Natural killer cell (primary cell): Measurements from ENCODE around the gene FAM240B. TPM values are rescaled to one million over a fixed set of nuclear protein-coding genes. Genes with fewer than 3 reads are reported as not detected.

Experiments
- ATAC-seq, 3 donors: fragments of 150-1000 bp in 2 of 3; fragments of 200-7000 bp in 1 of 3; cut with Tn5 transposase; 1 replicate in 1 of 3; 2 replicates in 2 of 3; pipeline ENCODE4 v1.10.0; 2021; ENCODE audit warnings: mild to moderate bottlenecking in 2 of 3, moderate library complexity in 2 of 3
- DNase-seq, 2 donors: peaks; one replicate each; pipeline versions ENCODE4 v3.0.0 to v3.0.0-alpha.2; 2013 to 2021; ENCODE audit warnings: mixed read lengths in 1 of 2
- H3K27ac ChIP-seq: one replicate; pipeline ENCODE4 v1.5.1; 2013; ENCODE audit warnings: mild to moderate bottlenecking, low read length
- H3K27me3 ChIP-seq: one replicate; pipeline ENCODE4 v1.6.1; 2013; ENCODE audit warnings: low read length; ENCODE audit not compliant: control insufficient read depth, insufficient read depth
- H3K36me3 ChIP-seq: one replicate; pipeline ENCODE4 v1.6.1; 2013; ENCODE audit warnings: low read length; ENCODE audit not compliant: control insufficient read depth, insufficient read depth
- H3K4me1 ChIP-seq: one replicate; pipeline ENCODE4 v1.6.1; 2013; ENCODE audit warnings: low read length; ENCODE audit not compliant: control insufficient read depth, insufficient read depth
- H3K4me3 ChIP-seq: one replicate; pipeline ENCODE4 v1.5.1; 2013; ENCODE audit warnings: low read length
- H3K9me3 ChIP-seq: one replicate; pipeline ENCODE4 v1.6.1; 2013; ENCODE audit warnings: low read length; ENCODE audit not compliant: control insufficient read depth, insufficient read depth
- H3K27ac Mint-ChIP-seq, 2 donors: one replicate each; pipeline ENCODE4 v1.8.0; 2022; ENCODE audit warnings: mild to moderate bottlenecking in 2 of 2, mixed read lengths in 2 of 2, moderate library complexity in 1 of 2
- H3K27me3 Mint-ChIP-seq, 2 donors: one replicate each; pipeline ENCODE4 v1.8.0; 2022; ENCODE audit warnings: low read depth in 2 of 2, mixed read lengths in 2 of 2
- H3K36me3 Mint-ChIP-seq: one replicate; pipeline ENCODE4 v1.8.0; 2022; ENCODE audit warnings: mixed read lengths
- H3K4me1 Mint-ChIP-seq, 2 donors: one replicate each; pipeline ENCODE4 v1.8.0; 2022; ENCODE audit warnings: mixed read lengths in 2 of 2
- H3K4me3 Mint-ChIP-seq: one replicate; pipeline ENCODE4 v1.8.0; 2022; ENCODE audit warnings: mild to moderate bottlenecking, moderate library complexity, mixed read lengths
- H3K9me3 Mint-ChIP-seq, 2 donors: one replicate each; pipeline ENCODE4 v1.8.0; 2022; ENCODE audit warnings: mixed read lengths in 2 of 2
- WGBS: methylation state at CpG from one replicate; pipeline ENCODE4 v1.1.7; 2013; ENCODE audit warnings: missing lambda C conversion rate; ENCODE audit not compliant: insufficient coverage; 5-methylcytosine and 5-hydroxymethylcytosine counted together
- intact Hi-C: fragments of 100-400 bp; cut with micrococcal nuclease; formaldehyde crosslinking; loops from one replicate; pipeline ENCODE4 v1.14.2; 2022
- total RNA-seq, 4 donors: library from RNA; stranded (reverse); fragments of 120-200 nt in 1 of 4; gene quantifications; one replicate each; pipeline versions ENCODE4 v1.2.3 to v1.2.4, GENCODE V29; 2013 to 2022
- TF ChIP-seq, protein P1 (sequence below): fragments of 200-600 bp; IDR thresholded peaks from one replicate; pipeline ENCODE4 v1.8.0; 2022; ENCODE audit warnings: antibody characterized with exemption

FAM240B gene
- total RNA-seq, 3 donors from 2014 or later (not counting 1 experiment from before 2014, with no cell fraction given), result not detected

DNA sequence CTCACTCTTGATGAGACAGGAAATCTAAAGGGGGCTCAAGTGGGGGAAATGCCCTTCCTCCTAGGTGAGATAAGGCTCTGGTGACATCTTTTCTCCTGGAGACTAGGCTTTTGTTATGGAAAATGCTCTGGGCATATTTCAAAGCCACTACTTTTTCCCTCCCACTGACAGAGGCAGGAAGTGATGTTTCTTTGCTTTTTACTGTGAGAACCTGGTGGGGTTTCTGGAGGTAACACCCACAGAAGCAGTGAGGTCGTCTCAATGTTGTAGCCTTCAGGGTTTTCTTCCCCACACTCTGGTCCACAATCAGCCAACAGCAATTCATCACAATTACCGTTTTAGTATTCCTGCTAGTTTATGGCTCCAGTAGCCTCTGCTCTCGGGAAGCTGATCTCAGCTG is 41.4 kb upstream of the FAM240B start:
- no peak overlapping the region for H3K27ac ChIP-seq
- intact Hi-C loops, result no loop called here
- no peak overlapping the region for H3K4me3 ChIP-seq
- no peaks in the 10 kb centered on the region for H3K36me3 ChIP-seq
- Mint-ChIP-seq H3K4me3 (no peak overlapping the region), H3K9me3 (no peaks in the 10 kb centered on the region), H3K27me3 (no peaks in the 10 kb centered on the region), H3K27ac (no peak overlapping the region), H3K36me3 (no peaks in the 10 kb centered on the region), H3K4me1 (no peaks in the 10 kb centered on the region)
- TF ChIP-seq, protein P1, sequence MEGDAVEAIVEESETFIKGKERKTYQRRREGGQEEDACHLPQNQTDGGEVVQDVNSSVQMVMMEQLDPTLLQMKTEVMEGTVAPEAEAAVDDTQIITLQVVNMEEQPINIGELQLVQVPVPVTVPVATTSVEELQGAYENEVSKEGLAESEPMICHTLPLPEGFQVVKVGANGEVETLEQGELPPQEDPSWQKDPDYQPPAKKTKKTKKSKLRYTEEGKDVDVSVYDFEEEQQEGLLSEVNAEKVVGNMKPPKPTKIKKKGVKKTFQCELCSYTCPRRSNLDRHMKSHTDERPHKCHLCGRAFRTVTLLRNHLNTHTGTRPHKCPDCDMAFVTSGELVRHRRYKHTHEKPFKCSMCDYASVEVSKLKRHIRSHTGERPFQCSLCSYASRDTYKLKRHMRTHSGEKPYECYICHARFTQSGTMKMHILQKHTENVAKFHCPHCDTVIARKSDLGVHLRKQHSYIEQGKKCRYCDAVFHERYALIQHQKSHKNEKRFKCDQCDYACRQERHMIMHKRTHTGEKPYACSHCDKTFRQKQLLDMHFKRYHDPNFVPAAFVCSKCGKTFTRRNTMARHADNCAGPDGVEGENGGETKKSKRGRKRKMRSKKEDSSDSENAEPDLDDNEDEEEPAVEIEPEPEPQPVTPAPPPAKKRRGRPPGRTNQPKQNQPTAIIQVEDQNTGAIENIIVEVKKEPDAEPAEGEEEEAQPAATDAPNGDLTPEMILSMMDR, result no peak
- no peaks in the 10 kb centered on the region for H3K27me3 ChIP-seq
- 8% methylated on average over 3 of the region's 3 CpGs for WGBS
- ATAC-seq, result no peak
- DNase-seq, result no peak
- H3K4me1 ChIP-seq, result no peaks in the 10 kb centered on the region
- no peaks in the 10 kb centered on the region for H3K9me3 ChIP-seq

DNA sequence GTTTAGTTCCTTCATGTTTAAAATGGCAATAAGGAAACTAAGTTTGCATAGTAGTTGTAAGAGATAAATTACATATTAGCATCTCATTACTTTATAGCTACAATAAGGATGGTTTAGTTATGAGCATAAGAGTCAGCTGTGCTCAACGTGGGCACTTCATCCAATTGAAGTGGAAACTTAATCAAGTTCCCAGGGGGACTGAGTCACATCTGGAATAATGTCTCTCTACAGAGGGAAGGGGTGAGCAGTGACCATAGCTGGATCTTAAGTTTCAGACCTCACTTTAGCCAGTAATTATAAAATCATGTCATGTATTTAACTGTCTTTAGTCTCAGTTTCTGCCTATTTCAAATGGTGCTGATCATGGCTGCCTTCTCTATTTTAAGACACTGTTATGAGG is 36.8 kb upstream of the FAM240B start:
- Histone ChIP-seq H3K9me3 (no peaks in the 10 kb centered on the region), H3K27me3 (no peaks in the 10 kb centered on the region), H3K27ac (no peak overlapping the region), H3K4me1 (no peaks in the 10 kb centered on the region), H3K36me3 (no peaks in the 10 kb centered on the region), H3K4me3 (no peak overlapping the region)
- Mint-ChIP-seq H3K27me3 (peaks cover 0 to 4% of the 10 kb centered on the region in 2 donors), H3K9me3 (no peaks in the 10 kb centered on the region), H3K36me3 (no peaks in the 10 kb centered on the region), H3K4me1 (no peaks in the 10 kb centered on the region), H3K4me3 (no peak overlapping the region), H3K27ac (no peak overlapping the region)
- TF ChIP-seq, protein P1, result no peak
- no peak for ATAC-seq
- no peak for DNase-seq
- intact Hi-C loops, result no loop called here
- 67% methylated on average over 1 of the region's 1 CpG for WGBS

DNA sequence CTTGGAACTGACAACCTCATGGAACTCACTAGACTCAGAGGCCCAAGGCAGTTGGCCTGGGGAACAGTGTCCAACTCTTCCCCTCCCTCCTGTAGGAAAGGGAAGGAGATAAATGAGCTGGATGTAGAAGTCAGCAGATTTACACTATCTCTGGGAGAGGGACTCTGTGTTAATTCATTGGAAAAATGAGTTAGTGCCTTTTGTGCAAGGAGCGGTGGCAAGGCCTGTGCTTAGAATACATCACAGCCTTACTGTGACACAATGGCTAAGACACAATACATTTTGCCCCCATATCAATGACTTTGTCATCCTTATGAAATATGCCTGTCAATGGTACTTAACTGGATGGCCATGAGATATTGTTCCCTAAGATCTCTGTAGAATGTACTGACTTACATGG is 28.0 kb upstream of the FAM240B start:
- H3K27me3 ChIP-seq, result no peaks in the 10 kb centered on the region
- no peaks in the 10 kb centered on the region for H3K36me3 ChIP-seq
- ATAC-seq, result no peak
- no peak for DNase-seq
- no peaks in the 10 kb centered on the region for H3K9me3 ChIP-seq
- H3K9me3 Mint-ChIP-seq, result no peaks in the 10 kb centered on the region
- H3K4me3 ChIP-seq, result no peak overlapping the region
- TF ChIP-seq, protein P1, result no peak
- H3K4me1 ChIP-seq, result no peaks in the 10 kb centered on the region
- intact Hi-C loops, result no loop called here
- no peaks in the 10 kb centered on the region for H3K27me3 Mint-ChIP-seq
- no peaks in the 10 kb centered on the region for H3K4me1 Mint-ChIP-seq
- no peaks in the 10 kb centered on the region for H3K36me3 Mint-ChIP-seq
- no peak overlapping the region for H3K27ac ChIP-seq
- 91% methylated on average over 1 of the region's 1 CpG for WGBS
- no peak overlapping the region for H3K4me3 Mint-ChIP-seq
- H3K27ac Mint-ChIP-seq, result no peak overlapping the region

DNA sequence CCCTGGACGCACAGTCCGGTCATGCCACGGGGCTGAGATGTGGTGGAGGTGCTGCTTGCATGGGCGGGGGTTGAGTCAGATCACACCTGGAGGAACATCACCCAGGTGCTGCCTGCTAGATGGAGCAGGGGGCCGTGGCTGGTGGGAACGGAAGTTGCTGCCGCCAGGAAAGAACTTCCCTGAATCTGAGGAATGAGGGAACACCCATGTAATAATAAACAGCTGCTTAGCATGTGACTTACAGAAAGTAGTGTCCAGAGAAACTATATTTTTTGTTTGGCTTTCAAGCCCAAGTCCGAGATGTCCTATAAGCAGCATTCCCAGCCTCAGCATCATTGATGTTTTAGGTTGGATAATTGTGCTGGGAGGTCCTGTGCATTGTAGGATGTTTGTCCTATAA is 27.1 kb upstream of the FAM240B start:
- 84% methylated on average over 8 of the region's 8 CpGs for WGBS
- no peak for DNase-seq
- Mint-ChIP-seq H3K4me1 (no peaks in the 10 kb centered on the region), H3K27me3 (peaks cover 0 to 5% of the 10 kb centered on the region in 2 donors), H3K36me3 (no peaks in the 10 kb centered on the region), H3K4me3 (no peak overlapping the region), H3K9me3 (no peaks in the 10 kb centered on the region), H3K27ac (no peak overlapping the region)
- ATAC-seq, result no peak
- Histone ChIP-seq H3K27ac (no peak overlapping the region), H3K4me3 (no peak overlapping the region), H3K36me3 (no peaks in the 10 kb centered on the region), H3K9me3 (no peaks in the 10 kb centered on the region), H3K4me1 (no peaks in the 10 kb centered on the region), H3K27me3 (no peaks in the 10 kb centered on the region)
- TF ChIP-seq, protein P1, result no peak
- intact Hi-C loops, result no loop called here
